Measurements from ENCODE around the gene LAPTM5.

The LAPTM5 gene

DNA sequence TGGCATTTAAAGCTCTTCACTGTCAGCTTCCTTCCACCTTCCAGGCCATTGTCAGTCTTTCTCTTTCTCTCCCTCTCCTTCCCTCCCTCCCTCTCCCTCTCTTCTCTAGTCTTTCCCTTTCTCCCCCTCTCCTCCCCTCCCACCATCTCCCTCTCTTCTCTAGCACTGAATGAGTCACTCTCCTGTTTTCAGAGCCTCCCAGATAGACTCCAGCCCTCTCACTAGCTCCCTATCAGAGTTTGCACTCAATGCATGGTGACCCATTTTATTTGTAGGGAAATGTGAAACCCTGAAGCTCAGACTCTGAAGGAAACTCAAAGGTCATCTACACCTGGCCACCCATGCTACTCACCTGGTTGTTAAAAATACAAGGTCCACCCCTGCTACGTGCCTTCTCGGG, 29.8 kb downstream of the LAPTM5 start (continued):
- TF ChIP-seq ZNF280D (tag by site-specific recombination; IDR thresholded peaks at IDR 0.05) (no peak), ZSCAN30 (tag by site-specific recombination; IDR thresholded peaks at IDR 0.05) (no peak), KLF1 (tag by site-specific recombination; IDR thresholded peaks at IDR 0.05) (no peak), ZFHX2 (tag by site-specific recombination; conservative IDR thresholded peaks at IDR 0.05) (peak; percentile 52; the same call in 1 of the 2 replicates), GLIS2 (tag by site-specific recombination; IDR thresholded peaks at IDR 0.05) (peak; percentile 30; the same call in 1 of the 2 replicates), CTCF (tag by site-specific recombination; IDR thresholded peaks at IDR 0.05) (no peak), ZNF600 (tag by site-specific recombination; IDR thresholded peaks at IDR 0.05) (peak; percentile 63; the same call in 1 of the 2 replicates), ZXDB (tag by site-specific recombination; IDR thresholded peaks at IDR 0.05) (no peak), PRDM1 (tag by site-specific recombination; IDR thresholded peaks at IDR 0.05) (peak; percentile 97), ZNF433 (tag by site-specific recombination; IDR thresholded peaks at IDR 0.05; ENCODE audit: low read depth) (no peak), ZNF830 (tag by site-specific recombination; IDR thresholded peaks at IDR 0.05; ENCODE audit: low read depth) (no peak), ZSCAN18 (tag by site-specific recombination; IDR thresholded peaks at IDR 0.05) (no peak), ZBTB1 (tag by site-specific recombination; IDR thresholded peaks at IDR 0.05) (no peak), ZNF366 (tag by site-specific recombination; conservative IDR thresholded peaks at IDR 0.05) (0 out of 2 replicates have a peak, but pooled peaks have one; percentile 39), ZBTB21 (tag by site-specific recombination; IDR thresholded peaks at IDR 0.05) (no peak), ZNF560 (tag by site-specific recombination; IDR thresholded peaks at IDR 0.05; ENCODE audit: borderline replicate concordance) (no peak), ZNF449 (tag by site-specific recombination; IDR thresholded peaks at IDR 0.05) (no peak), ZNF23 (tag by site-specific recombination; IDR thresholded peaks at IDR 0.05; ENCODE audit: borderline replicate concordance) (no peak), ZBTB17 (tag by site-specific recombination; IDR thresholded peaks at IDR 0.05) (no peak; the same call in 1 of the 2 replicates), OVOL3 (tag by site-specific recombination; IDR thresholded peaks at IDR 0.05) (no peak), ZNF707 (tag by site-specific recombination; IDR thresholded peaks at IDR 0.05) (no peak), ZNF184 (tag by site-specific recombination; IDR thresholded peaks at IDR 0.05) (no peak)
- TF ChIP-seq, protein P1, sequence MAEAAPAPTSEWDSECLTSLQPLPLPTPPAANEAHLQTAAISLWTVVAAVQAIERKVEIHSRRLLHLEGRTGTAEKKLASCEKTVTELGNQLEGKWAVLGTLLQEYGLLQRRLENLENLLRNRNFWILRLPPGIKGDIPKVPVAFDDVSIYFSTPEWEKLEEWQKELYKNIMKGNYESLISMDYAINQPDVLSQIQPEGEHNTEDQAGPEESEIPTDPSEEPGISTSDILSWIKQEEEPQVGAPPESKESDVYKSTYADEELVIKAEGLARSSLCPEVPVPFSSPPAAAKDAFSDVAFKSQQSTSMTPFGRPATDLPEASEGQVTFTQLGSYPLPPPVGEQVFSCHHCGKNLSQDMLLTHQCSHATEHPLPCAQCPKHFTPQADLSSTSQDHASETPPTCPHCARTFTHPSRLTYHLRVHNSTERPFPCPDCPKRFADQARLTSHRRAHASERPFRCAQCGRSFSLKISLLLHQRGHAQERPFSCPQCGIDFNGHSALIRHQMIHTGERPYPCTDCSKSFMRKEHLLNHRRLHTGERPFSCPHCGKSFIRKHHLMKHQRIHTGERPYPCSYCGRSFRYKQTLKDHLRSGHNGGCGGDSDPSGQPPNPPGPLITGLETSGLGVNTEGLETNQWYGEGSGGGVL (tag by site-specific recombination; IDR thresholded peaks at IDR 0.05): peak; percentile 99
- TF ChIP-seq, protein P2, sequence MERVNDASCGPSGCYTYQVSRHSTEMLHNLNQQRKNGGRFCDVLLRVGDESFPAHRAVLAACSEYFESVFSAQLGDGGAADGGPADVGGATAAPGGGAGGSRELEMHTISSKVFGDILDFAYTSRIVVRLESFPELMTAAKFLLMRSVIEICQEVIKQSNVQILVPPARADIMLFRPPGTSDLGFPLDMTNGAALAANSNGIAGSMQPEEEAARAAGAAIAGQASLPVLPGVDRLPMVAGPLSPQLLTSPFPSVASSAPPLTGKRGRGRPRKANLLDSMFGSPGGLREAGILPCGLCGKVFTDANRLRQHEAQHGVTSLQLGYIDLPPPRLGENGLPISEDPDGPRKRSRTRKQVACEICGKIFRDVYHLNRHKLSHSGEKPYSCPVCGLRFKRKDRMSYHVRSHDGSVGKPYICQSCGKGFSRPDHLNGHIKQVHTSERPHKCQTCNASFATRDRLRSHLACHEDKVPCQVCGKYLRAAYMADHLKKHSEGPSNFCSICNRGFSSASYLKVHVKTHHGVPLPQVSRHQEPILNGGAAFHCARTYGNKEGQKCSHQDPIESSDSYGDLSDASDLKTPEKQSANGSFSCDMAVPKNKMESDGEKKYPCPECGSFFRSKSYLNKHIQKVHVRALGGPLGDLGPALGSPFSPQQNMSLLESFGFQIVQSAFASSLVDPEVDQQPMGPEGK (tag by site-specific recombination; IDR thresholded peaks at IDR 0.05): peak; percentile 64

All from HEK293 (cell line).